ENCODE measurements around the gene SARS1. TPM values are rescaled to one million over a fixed set of nuclear protein-coding genes. Genes with fewer than 3 reads are reported as not detected.

Gene SARS1
- total RNA-seq, 1 experiment from 2014 or later, result 158 TPM

DNA sequence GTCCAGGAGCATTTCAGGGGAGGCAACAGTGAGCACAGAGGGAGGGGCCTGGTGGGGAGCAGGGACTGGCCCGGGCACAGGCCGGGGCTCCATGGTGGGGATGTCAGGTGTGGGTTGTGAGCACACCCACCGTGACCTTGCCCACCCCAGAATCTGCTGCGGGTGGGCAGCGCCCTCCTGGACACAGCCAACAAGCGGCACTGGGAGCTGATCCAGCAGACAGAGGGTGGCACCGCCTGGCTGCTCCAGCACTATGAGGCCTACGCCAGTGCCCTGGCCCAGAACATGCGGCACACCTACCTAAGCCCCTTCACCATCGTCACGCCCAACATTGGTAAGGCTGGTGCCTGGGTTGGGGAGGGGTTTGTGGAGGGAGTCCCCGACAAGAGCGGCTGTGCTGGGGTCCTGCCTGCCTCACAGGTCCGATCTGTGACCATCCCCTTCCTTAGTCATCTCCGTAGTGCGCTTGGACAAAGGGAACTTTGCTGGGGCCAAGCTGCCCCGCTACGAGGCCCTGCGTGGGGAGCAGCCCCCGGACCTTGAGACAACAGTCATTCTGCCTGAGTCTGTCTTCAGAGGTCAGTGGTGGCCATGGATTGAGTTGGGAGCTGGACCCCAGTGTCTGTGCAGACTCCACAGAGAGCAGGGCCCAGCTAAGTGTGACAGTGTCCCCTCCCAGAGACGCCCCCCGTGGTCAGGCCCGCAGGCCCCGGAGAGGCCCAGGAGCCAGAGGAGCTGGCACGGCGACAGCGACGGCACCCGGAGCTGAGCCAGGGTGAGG lies 54.9 kb downstream of the SARS1 start:
- Histone ChIP-seq H3K4me2 (ENCODE audit: low read length) (no peak overlapping the region), H3K4me3 (ENCODE audit: low read length) (no peak overlapping the region), H3K9ac (ENCODE audit: low read length) (no peak overlapping the region), H3K79me2 (ENCODE audit: low read length) (no peaks in the 10 kb centered on the region), H4K20me1 (ENCODE audit: low read length) (no peaks in the 10 kb centered on the region), H3K4me1 (ENCODE audit: insufficient read depth, low read length) (peaks cover 19% of the 10 kb centered on the region), H3K27ac (ENCODE audit: low read length) (no peak overlapping the region), H3K9me2 (replicated peaks; ENCODE audit: low read length) (no peaks in the 10 kb centered on the region), H3K36me3 (ENCODE audit: low read depth, low read length) (no peaks in the 10 kb centered on the region), H3F3A (ENCODE audit: low read length, unreplicated experiment) (no peaks in the 10 kb centered on the region), H3K27me3 (ENCODE audit: low read length) (no peaks in the 10 kb centered on the region), H3K9me3 (ENCODE audit: low read length) (no peaks in the 10 kb centered on the region), H2AFZ (ENCODE audit: low read length) (no peak overlapping the region)
- POLR2A ChIA-PET (ENCODE audit: unreplicated experiment), result no interaction called here
- BruUV-seq (replicated peaks), result no TSS peak
- TF ChIP-seq EZH2phosphoT487 (IDR thresholded peaks at IDR 0.05; ENCODE audit: borderline replicate concordance, low read length) (no peak), EZH2 (IDR thresholded peaks at IDR 0.05; ENCODE audit: low read length, unreplicated experiment) (no peak)
- TF ChIP-seq, protein P1, sequence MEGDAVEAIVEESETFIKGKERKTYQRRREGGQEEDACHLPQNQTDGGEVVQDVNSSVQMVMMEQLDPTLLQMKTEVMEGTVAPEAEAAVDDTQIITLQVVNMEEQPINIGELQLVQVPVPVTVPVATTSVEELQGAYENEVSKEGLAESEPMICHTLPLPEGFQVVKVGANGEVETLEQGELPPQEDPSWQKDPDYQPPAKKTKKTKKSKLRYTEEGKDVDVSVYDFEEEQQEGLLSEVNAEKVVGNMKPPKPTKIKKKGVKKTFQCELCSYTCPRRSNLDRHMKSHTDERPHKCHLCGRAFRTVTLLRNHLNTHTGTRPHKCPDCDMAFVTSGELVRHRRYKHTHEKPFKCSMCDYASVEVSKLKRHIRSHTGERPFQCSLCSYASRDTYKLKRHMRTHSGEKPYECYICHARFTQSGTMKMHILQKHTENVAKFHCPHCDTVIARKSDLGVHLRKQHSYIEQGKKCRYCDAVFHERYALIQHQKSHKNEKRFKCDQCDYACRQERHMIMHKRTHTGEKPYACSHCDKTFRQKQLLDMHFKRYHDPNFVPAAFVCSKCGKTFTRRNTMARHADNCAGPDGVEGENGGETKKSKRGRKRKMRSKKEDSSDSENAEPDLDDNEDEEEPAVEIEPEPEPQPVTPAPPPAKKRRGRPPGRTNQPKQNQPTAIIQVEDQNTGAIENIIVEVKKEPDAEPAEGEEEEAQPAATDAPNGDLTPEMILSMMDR (conservative IDR thresholded peaks at IDR 0.05; ENCODE audit: low read depth, low read length), result no peak
- intact Hi-C loops (cut with micrococcal nuclease), result no loop called here
- CTCF ChIA-PET, result no interaction called here
- ATAC-seq (no peak), DNase-seq (no peak)

DNA sequence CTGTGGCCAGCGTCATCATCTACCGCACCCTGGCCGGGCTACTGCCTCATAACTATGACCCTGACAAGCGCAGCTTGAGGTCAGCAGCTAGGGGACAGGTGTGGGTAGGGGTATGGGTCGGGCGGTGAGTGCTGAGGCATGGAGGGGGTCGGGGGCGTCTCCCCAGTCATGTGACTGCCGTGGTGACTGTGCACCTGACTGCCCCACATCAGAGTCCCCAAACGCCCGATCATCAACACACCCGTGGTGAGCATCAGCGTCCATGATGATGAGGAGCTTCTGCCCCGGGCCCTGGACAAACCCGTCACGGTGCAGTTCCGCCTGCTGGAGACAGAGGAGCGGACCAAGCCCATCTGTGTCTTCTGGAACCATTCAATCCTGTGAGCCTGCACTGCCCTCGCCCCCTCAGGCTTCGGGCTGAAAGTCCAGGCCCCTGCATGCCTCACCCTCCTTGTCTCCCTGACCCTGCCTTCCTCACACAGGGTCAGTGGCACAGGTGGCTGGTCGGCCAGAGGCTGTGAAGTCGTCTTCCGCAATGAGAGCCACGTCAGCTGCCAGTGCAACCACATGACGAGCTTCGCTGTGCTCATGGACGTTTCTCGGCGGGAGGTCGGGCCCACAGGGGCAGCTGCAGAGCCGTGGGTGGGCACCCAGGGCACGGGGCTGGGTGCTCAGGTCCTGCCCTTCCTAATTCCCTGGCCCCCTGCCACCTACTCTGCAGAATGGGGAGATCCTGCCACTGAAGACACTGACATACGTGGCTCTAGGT lies 55.7 kb downstream of the SARS1 start:
- ATAC-seq, result no peak
- no TSS peak for BruUV-seq (replicated peaks)
- H3K9me2 ChIP-seq (replicated peaks; ENCODE audit: low read length), result no peaks in the 10 kb centered on the region
- CTCF ChIA-PET, result no interaction called here
- no peaks in the 10 kb centered on the region for H4K20me1 ChIP-seq (ENCODE audit: low read length)
- H3K4me1 ChIP-seq (ENCODE audit: insufficient read depth, low read length), result peaks cover 27% of the 10 kb centered on the region
- H3F3A ChIP-seq (ENCODE audit: low read length, unreplicated experiment), result no peaks in the 10 kb centered on the region
- H3K36me3 ChIP-seq (ENCODE audit: low read depth, low read length), result no peaks in the 10 kb centered on the region
- H3K79me2 ChIP-seq (ENCODE audit: low read length), result no peaks in the 10 kb centered on the region
- POLR2A ChIA-PET (ENCODE audit: unreplicated experiment), result no interaction called here
- no peak overlapping the region for H3K4me2 ChIP-seq (ENCODE audit: low read length)
- no peak overlapping the region for H3K4me3 ChIP-seq (ENCODE audit: low read length)
- no peak overlapping the region for H3K27ac ChIP-seq (ENCODE audit: low read length)
- DNase-seq, result no peak
- no peak overlapping the region for H2AFZ ChIP-seq (ENCODE audit: low read length)
- intact Hi-C loops (cut with micrococcal nuclease), result no loop called here
- TF ChIP-seq EZH2phosphoT487 (IDR thresholded peaks at IDR 0.05; ENCODE audit: borderline replicate concordance, low read length) (no peak), EZH2 (IDR thresholded peaks at IDR 0.05; ENCODE audit: low read length, unreplicated experiment) (no peak)
- TF ChIP-seq, protein P1 (conservative IDR thresholded peaks at IDR 0.05; ENCODE audit: low read depth, low read length), result no peak
- H3K9ac ChIP-seq (ENCODE audit: low read length), result no peak overlapping the region
- H3K27me3 ChIP-seq (ENCODE audit: low read length), result no peaks in the 10 kb centered on the region
- H3K9me3 ChIP-seq (ENCODE audit: low read length), result no peaks in the 10 kb centered on the region
